ENCODE measurements around the gene TRIO.

GRCh38 chr5:14241141-14241540 lies 98.0 kb downstream of the TRIO start:
- TF ChIP-seq CTCF (IDR thresholded peaks at IDR 0.05; ENCODE audit: low read depth, low read length, poor library complexity, severe bottlenecking) = no peak
- no peak for TF ChIP-seq EZH2phosphoT487 (IDR thresholded peaks at IDR 0.05; ENCODE audit: borderline replicate concordance, low read length)
